Activated B cell treated with CpG ODN at 0.5 μM for 24 hours (primary cell): ENCODE results near the gene NFATC4. TPM values are rescaled to one million over a fixed set of nuclear protein-coding genes. Genes with fewer than 3 reads are reported as not detected.

ENCODE experiments used
- ATAC-seq: fragments of 200-7000 bp; cut with Tn5 transposase; one replicate; pipeline ENCODE4 v1.10.0; 2021; ENCODE audit warnings: low read depth, mild to moderate bottlenecking, moderate library complexity
- CTCF ChIA-PET: fragments of 350-600 bp; sonication (Branson Sonifier 250); formaldehyde crosslinking; loops from one replicate; lab custom pipeline; 2021; ENCODE audit warnings: antibody characterized with exemption; lab: Charles Lee
- POLR2A ChIA-PET: fragments of 350-600 bp; sonication (Branson Sonifier 250); formaldehyde crosslinking; loops from one replicate; lab custom pipeline; 2021; ENCODE audit warnings: antibody characterized with exemption; lab: Charles Lee
- DNase-seq: peaks from one replicate; pipeline ENCODE4 v3.0.0; 2022
- H3K27ac Mint-ChIP-seq: one replicate; pipeline ENCODE4 v1.8.0; 2020; ENCODE audit warnings: mixed read lengths
- H3K27me3 Mint-ChIP-seq: one replicate; pipeline ENCODE4 v1.8.0; 2021; ENCODE audit warnings: mixed read lengths
- H3K36me3 Mint-ChIP-seq: one replicate; pipeline ENCODE4 v1.8.0; 2021; ENCODE audit warnings: low read depth, mixed read lengths
- H3K4me1 Mint-ChIP-seq: one replicate; pipeline ENCODE4 v1.8.0; 2021; ENCODE audit warnings: mixed read lengths
- H3K4me3 Mint-ChIP-seq: one replicate; pipeline ENCODE4 v1.8.0; 2020; ENCODE audit warnings: mild to moderate bottlenecking, mixed read lengths
- H3K9me3 Mint-ChIP-seq: one replicate; pipeline ENCODE4 v1.8.0; 2020; ENCODE audit warnings: mixed read lengths
- intact Hi-C: fragments of 100-400 bp; cut with micrococcal nuclease; formaldehyde crosslinking; loops from one replicate; pipeline ENCODE4 v1.15.1; 2024
- total RNA-seq: library from RNA; stranded (reverse); gene quantifications from 2 replicates; pipeline ENCODE4 v1.2.3, GENCODE V29; 2022
- TF ChIP-seq, protein P1 (sequence below): fragments of 200-600 bp; IDR thresholded peaks from one replicate; pipeline ENCODE4 v1.8.0; 2022; ENCODE audit warnings: antibody characterized with exemption, mild to moderate bottlenecking

Gene NFATC4
- total RNA-seq, 1 donor from 2014 or later: 9.4 TPM

DNA sequence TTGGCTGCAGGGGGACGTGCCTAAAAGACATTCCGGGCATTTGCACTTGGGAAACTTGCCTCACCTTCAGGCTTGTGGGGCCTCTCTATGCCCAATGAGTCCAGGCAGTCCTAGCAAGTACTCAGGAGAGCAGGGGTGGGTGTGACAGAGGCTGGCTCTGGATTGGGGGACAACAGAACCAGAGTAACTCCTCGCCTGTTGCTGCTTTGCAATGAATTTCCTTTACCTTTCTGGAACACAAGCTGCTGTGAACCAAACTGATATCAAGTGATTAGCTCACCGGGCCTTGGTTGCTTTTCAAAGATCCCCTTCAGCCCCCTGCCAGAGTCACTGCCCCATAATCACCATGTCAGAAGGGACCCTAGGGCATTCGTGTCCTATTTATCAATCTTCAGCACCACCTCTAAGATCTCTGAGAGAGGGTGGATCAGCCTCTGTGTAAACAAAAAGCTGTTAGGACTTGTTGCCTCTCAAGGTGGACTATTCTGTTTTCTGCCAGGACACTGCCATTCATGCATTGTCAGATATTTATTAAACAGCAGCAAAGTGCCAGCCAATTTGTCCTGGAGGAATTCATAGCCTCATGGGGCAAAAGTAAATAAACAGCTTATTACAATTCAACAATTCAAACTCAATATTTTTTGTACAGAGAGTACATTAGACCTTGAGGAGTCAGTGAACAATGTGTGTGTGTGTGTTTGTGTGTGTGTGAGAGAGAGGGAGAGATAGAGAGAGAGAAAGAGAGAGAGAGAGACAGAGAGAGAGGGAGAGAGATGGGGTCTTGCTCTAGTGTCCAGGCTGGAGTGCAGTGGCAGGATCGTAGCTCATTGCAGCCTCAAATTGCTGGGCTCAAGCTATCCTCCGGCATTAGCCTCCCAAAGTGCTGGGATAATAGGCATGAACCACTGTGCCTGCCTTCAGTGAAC is 11.3 kb downstream of the NFATC4 start:
- Mint-ChIP-seq H3K4me3 (no peak overlapping the region), H3K4me1 (no peaks in the 10 kb centered on the region), H3K27ac (no peak overlapping the region), H3K36me3 (no peaks in the 10 kb centered on the region), H3K27me3 (peaks cover 2% of the 10 kb centered on the region), H3K9me3 (no peaks in the 10 kb centered on the region)
- ATAC-seq: no peak
- intact Hi-C loops: no loop called here
- ChIA-PET CTCF (interaction anchor here (1.4 kb wide), 1 partner anchor 13 kb away, joined by 3 read pairs; no protein-coding TSS in a partner anchor), POLR2A (interaction anchor here (1.4 kb wide), 1 partner anchor 50 kb away, joined by 6 read pairs; the partner anchor contains the start of genes CBLN3 and KHNYN)
- DNase-seq: no peak
- TF ChIP-seq, protein P1, sequence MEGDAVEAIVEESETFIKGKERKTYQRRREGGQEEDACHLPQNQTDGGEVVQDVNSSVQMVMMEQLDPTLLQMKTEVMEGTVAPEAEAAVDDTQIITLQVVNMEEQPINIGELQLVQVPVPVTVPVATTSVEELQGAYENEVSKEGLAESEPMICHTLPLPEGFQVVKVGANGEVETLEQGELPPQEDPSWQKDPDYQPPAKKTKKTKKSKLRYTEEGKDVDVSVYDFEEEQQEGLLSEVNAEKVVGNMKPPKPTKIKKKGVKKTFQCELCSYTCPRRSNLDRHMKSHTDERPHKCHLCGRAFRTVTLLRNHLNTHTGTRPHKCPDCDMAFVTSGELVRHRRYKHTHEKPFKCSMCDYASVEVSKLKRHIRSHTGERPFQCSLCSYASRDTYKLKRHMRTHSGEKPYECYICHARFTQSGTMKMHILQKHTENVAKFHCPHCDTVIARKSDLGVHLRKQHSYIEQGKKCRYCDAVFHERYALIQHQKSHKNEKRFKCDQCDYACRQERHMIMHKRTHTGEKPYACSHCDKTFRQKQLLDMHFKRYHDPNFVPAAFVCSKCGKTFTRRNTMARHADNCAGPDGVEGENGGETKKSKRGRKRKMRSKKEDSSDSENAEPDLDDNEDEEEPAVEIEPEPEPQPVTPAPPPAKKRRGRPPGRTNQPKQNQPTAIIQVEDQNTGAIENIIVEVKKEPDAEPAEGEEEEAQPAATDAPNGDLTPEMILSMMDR: no peak

GRCh38 chr14:24379907-24380730 is 12.1 kb downstream of the NFATC4 start:
- DNase-seq (no peak), ATAC-seq (no peak)
- intact Hi-C loops: no loop called here
- no peaks in the 10 kb centered on the region for H3K9me3 Mint-ChIP-seq
- H3K4me1 Mint-ChIP-seq: no peaks in the 10 kb centered on the region
- no peaks in the 10 kb centered on the region for H3K36me3 Mint-ChIP-seq
- H3K4me3 Mint-ChIP-seq: no peak overlapping the region
- TF ChIP-seq, protein P1: no peak
- H3K27ac Mint-ChIP-seq: no peak overlapping the region
- peaks cover 3% of the 10 kb centered on the region for H3K27me3 Mint-ChIP-seq
- POLR2A ChIA-PET: no interaction called here
- CTCF ChIA-PET: no interaction called here

- Mint-ChIP-seq H3K27ac (no peak overlapping the region), H3K4me3 (no peak overlapping the region), H3K4me1 (no peaks in the 10 kb centered on the region), H3K27me3 (peaks cover 7% of the 10 kb centered on the region), H3K9me3 (no peaks in the 10 kb centered on the region), H3K36me3 (no peaks in the 10 kb centered on the region)
- DNase-seq: no peak
- CTCF ChIA-PET: no interaction called here
- POLR2A ChIA-PET: interaction anchor here (1.2 kb wide), 1 partner anchor 50 kb away, joined by 3 read pairs; no protein-coding TSS in a partner anchor
- ATAC-seq: no peak
- intact Hi-C loops: no loop called here
- TF ChIP-seq, protein P1: no peak
Measured at GRCh38 chr14:24381363-24382063, 13.5 kb downstream of the NFATC4 start.

GRCh38 chr14:24382064-24382371 is 14.0 kb downstream of the NFATC4 start:
- no peak for ATAC-seq
- ChIA-PET POLR2A (interaction anchor here (1.2 kb wide), 1 partner anchor 50 kb away, joined by 3 read pairs; no protein-coding TSS in a partner anchor), CTCF (no interaction called here)
- intact Hi-C loops: no loop called here
- TF ChIP-seq, protein P1: no peak
- Mint-ChIP-seq H3K27ac (no peak overlapping the region), H3K27me3 (peaks cover 11% of the 10 kb centered on the region), H3K9me3 (no peaks in the 10 kb centered on the region), H3K36me3 (no peaks in the 10 kb centered on the region), H3K4me1 (no peaks in the 10 kb centered on the region), H3K4me3 (no peak overlapping the region)
- no peak for DNase-seq
